GM21447 (cell line): ENCODE data around the gene BRSK1.

Experiments used
- ATAC-seq: cut with Tn5 transposase; IDR thresholded peaks from one replicate; pipeline ENCODE4 v1.9.1; 2021; ENCODE audit not compliant: unreplicated experiment

The BRSK1 gene

DNA sequence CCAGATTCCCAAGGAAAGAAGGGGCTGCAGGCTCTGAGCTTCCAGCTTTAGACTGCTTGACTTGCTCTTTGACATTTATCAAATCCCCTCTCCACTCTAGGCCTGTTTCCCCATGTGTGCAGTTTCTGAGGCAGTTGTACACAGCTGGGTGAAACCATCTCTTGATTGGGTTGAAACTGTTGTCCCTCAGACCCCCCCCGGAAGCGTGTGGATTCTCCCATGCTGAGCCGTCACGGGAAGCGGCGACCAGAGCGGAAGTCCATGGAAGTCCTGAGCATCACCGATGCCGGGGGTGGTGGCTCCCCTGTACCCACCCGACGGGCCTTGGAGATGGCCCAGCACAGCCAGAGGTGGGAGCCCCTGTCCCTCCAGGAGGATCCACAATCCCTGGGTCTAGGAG, 19.7 kb downstream of the BRSK1 start:
- no peak for ATAC-seq

DNA sequence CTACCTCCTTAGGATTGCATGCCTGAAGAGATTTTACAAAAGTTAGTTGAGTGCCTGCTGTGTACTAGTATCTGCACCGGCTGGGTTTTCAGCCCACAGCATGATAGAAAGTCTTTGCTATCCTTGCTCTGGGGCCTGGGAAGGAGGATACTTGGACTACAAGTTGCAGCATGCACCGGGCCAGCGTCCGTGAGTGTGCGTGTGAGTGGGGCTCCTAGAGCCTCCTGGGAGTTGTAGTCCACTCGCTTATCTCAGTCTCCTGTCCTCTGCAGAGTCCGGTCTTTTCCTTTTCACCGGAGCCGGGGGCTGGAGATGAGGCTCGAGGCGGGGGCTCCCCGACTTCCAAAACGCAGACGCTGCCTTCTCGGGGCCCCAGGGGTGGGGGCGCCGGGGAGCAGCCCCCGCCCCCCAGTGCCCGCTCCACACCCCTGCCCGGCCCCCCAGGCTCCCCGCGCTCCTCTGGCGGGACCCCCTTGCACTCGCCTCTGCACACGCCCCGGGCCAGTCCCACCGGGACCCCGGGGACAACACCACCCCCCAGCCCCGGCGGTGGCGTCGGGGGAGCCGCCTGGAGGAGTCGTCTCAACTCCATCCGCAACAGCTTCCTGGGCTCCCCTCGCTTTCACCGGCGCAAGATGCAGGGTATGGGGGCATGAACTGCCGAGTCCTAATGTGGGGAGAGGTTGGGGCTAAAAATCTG, 20.6 kb downstream of the BRSK1 start:
- ATAC-seq = no peak

GRCh38 chr19:55304980-55305379, 21.2 kb downstream of the BRSK1 start:
- ATAC-seq = no peak

DNA sequence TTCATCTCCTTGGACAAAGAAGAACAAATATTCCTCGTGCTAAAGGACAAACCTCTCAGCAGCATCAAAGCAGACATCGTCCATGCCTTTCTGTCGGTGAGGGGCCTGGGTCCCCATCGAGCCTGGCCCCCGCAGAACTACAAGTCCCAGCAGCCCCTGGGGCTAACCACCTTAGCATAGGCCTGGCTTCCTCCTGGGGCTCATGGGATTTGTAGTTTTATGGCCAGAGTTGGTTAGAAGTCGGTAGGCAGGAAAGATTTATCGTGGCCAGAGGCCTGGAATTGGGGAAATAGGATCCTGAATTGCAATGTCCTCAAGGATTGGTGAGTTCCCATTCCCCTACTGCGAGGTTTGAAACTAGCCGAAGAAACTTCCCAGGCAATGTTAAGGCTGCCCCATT, 21.7 kb downstream of the BRSK1 start:
- ATAC-seq = no peak

DNA sequence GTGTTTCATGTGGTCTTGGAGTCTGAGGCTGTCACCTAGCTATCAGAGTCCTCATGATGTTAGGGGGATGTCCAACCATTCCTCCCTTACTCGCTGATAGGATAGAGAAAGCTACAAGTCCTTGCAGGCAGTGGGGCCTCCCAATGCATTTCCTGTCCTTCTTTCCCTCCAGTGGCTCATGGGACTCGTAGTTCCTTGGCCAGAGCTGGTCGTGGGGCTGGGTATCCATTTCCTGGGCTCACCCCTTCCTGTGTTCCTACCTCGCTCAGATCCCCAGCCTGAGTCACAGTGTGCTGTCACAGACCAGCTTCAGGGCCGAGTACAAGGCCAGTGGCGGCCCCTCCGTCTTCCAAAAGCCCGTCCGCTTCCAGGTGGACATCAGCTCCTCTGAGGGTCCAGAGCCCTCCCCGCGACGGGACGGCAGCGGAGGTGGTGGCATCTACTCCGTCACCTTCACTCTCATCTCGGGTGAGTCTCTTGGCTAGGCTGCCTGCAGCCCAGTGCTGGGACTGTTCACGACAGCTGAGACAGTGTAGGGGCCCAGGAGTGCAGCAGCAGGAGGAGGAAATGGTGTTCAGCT, 22.3 kb downstream of the BRSK1 start:
- no peak for ATAC-seq

DNA sequence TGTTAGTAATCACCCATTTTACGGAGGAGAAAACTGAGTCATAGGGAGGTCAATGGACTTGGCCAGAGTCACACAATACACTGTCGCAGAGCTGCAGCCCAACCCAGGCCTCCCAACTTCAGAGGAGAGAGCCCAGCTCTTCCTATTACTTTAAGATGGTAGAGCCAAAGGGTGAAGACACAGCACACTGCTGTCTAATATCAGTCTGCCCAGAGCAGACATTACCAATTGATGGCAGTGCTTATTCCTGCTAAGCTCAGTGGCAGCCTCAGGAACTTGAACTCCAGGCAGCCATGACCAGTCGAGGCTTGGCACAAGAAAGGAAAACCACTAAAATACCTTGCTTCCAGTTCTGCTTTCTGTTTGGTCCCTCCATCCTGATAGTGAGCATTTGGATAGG, 22.9 kb downstream of the BRSK1 start:
- ATAC-seq = no peak

DNA sequence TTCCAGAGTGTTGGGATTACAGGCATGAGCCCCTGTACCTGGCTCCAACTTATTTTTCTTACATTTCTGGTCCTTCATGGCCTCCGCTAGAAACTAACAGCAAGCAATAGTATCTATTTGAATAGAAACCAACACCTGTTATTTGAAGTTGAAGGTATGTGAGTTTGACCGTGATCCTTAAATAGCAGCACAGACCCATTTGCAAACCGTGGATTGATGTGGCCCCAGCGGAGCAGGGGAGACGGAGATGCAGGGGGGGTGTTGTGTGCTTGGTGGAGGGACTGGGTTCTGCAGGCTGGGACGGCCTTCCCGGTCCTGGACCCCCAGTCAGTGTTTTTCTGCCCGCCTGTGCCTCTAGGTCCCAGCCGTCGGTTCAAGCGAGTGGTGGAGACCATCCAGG, 24.5 kb downstream of the BRSK1 start:
- ATAC-seq = no peak

- no peak for ATAC-seq
These were observed 25.7 kb downstream of the BRSK1 start for GRCh38 chr19:55309448-55309847.

DNA sequence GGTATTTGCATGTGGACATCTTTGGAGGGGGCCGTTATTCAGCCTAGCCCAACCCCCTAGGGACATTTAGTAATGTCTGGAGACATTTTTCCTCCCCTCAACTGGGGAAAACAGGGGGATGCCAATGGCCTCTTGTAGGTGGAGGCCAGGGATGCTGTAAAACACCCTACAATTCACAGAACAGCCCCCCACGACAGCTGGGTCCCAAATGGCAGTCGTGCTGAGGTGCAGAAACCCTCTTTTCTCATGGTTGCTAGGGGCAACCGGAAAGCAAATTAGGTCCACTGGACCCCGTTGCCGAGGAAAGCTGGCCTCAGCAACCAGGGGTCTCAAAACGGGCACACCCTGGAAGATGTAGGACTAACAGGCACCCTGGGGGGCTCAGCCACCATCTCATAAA, 26.7 kb downstream of the BRSK1 start:
- ATAC-seq = no peak

- no peak for ATAC-seq
These were observed 27.6 kb downstream of the BRSK1 start for GRCh38 chr19:55311397-55311796.

GRCh38 chr19:55311797-55312196, 28.0 kb downstream of the BRSK1 start:
- no peak for ATAC-seq

- no peak for ATAC-seq
These were observed 29.1 kb downstream of the BRSK1 start for GRCh38 chr19:55312621-55313512.

GRCh38 chr19:55314396-55314795, 30.6 kb downstream of the BRSK1 start:
- no peak for ATAC-seq

GRCh38 chr19:55315956-55316525, 32.2 kb downstream of the BRSK1 start:
- ATAC-seq = no peak

DNA sequence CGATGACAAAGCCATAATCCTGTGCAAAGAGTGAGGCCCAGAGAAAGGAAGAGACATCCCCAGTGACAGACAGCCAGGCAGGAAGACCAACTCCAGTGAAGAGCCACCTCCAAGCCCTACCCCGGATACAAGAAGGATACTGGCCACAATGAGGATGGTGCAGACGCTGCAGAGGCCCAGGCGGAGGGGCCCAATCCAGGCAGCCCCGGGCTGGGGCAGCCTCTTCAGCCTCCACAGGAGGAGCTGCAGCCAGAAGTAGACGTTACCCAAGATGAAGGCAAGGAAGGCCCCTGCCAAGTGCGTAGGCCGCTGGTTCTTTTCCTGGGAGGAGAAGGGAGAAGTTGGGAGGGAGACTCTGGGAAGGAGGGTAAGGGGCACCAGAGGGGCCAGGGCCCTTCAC, 32.8 kb downstream of the BRSK1 start:
- no peak for ATAC-seq

DNA sequence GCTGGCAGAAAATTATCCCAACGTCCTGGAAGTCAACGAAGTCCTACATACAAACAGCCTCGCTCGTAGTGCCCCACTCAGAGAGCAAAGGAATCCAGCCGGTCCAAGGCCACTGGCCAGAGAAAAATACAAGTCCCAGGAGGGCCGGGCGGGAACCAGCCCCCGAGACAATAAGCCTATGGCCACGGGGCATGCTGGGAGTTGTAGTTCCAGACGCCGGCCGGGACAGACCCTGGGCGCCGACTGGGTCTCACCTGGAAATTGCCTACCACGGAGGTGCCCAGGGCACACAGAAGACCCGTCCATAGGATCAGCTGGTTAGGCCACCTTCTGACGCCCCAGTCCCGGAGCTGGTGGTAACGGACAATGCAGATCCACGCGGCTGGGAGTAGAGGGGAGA, 36.0 kb downstream of the BRSK1 start:
- no peak for ATAC-seq

- no peak for ATAC-seq
These were observed 37.1 kb downstream of the BRSK1 start for GRCh38 chr19:55320844-55321419.

GRCh38 chr19:55321466-55322137, 37.8 kb downstream of the BRSK1 start:
- ATAC-seq = no peak

DNA sequence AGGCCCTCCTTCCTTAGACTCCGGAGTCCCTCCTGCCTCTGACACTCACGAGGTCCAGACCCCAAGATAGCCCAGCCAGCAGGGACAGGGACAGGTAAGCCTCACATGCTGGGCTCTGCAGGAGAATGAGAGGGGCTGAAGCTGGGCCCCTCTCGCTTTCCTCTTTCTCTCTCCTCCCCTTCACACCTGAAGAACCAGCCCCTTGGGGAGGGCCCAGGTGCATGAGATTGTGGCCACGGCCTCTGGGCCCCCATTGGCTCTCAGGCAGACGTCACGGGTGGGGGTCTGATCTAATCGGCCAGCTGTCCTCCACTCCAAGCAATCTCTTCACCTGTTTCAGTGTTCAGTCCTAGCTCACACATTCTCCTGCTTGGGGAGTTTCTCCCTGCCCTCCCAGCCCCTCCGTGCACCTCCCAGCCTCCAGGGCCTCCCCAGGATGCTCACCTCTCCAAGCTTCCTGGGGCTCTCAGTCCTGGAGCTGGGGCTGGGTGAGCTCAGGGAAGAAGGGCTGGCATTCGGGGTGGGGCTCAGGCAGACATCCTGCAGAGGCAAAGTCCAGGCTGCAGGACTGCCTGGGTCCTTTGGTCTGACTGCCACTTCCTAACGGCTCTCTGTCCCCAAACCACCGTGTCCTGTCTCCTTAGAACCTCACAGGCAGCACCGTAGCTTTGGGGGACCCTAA, 38.5 kb downstream of the BRSK1 start:
- no peak for ATAC-seq

DNA sequence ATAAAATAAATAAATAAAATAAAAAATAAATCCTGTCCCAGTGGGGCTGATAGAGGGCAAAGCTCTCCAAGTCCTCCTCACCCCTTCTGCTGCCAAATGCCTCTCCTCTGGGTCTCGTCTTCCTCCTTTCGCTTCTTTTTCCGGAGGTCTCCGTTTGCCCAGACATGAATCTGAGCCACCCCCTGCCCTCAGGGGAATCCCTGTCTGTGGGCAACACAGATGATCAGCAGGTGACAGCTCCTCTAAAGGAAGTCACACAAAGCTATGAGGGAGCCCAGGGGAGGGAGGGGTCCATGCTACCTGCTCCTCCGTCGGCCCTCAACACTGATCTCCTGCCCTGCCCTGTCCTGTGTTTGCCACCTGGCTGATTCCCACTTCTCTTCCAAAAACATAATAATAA, 40.9 kb downstream of the BRSK1 start:
- ATAC-seq = no peak
